OCI-LY3 (cell line): Measurements from ENCODE around the gene MTMR3.

Source experiments
- H2AFZ ChIP-seq: fragments of 200-600, 300-600 bp; shearing (Covaris generic); 2 replicates; pipeline ENCODE4 v1.6.0; 2014; ENCODE audit warnings: antibody characterized with exemption, low read depth, low read length
- H3K27ac ChIP-seq: fragments of 200-600, 300-600 bp; sonication (generic); 2 replicates; pipeline ENCODE4 v1.5.1; 2014; ENCODE audit warnings: mild to moderate bottlenecking, low read length, moderate library complexity, mixed read lengths
- H3K27me3 ChIP-seq: fragments of 200-600, 300-600 bp; sonication (generic); 2 replicates; pipeline ENCODE4 v1.6.1; 2014; ENCODE audit warnings: low read depth, low read length, mixed read lengths
- H3K36me3 ChIP-seq: fragments of 200-600, 300-600 bp; sonication (generic); replicated peaks from 2 replicates; pipeline ENCODE3; 2014; ENCODE audit warnings: low read depth, low read length, mixed read lengths
- H3K4me1 ChIP-seq: fragments of 300-600, 200-600 bp; sonication (generic); 2 replicates; pipeline ENCODE4 v1.6.1; 2014; ENCODE audit warnings: low read length, mixed read lengths
- H3K4me2 ChIP-seq: fragments of 200-600, 300-600 bp; sonication (generic); 2 replicates; pipeline ENCODE4 v1.6.1; 2014; ENCODE audit warnings: low read length, mixed read lengths
- H3K4me3 ChIP-seq: fragments of 300-600, 200-600 bp; sonication (generic); 2 replicates; pipeline ENCODE4 v1.5.1; 2014; ENCODE audit warnings: antibody characterized with exemption, mild to moderate bottlenecking, low read length, moderate library complexity
- H3K79me2 ChIP-seq: fragments of 300-600, 200-600 bp; shearing (Covaris generic); 2 replicates; pipeline ENCODE4 v1.6.1; 2014; ENCODE audit warnings: mild to moderate bottlenecking, low read length, mixed read lengths
- H3K9ac ChIP-seq: fragments of 300-600, 200-600 bp; shearing (Covaris generic); 2 replicates; pipeline ENCODE4 v1.6.0; 2014; ENCODE audit warnings: mild to moderate bottlenecking, low read length, moderate library complexity
- H3K9me3 ChIP-seq: fragments of 200-600, 300-600 bp; shearing (Covaris generic); 2 replicates; pipeline ENCODE4 v1.6.1; 2014; ENCODE audit warnings: low read length, mixed read lengths; ENCODE audit not compliant: insufficient read depth
- H4K20me1 ChIP-seq: fragments of 200-600, 300-600 bp; sonication (generic); 2 replicates; pipeline ENCODE4 v1.6.1; 2016; ENCODE audit warnings: low read length, mixed read lengths; ENCODE audit not compliant: insufficient read depth
- EZH2phosphoT487 ChIP-seq: fragments of 200-600 bp; shearing (Covaris generic); IDR thresholded peaks from 2 replicates; pipeline ENCODE4 v1.6.1; 2018; ENCODE audit warnings: antibody characterized with exemption, mixed run types, low read depth
- TF ChIP-seq, protein P1 (sequence below): fragments of 200-600, 300-600 bp; sonication (generic); IDR thresholded peaks from 2 replicates; pipeline ENCODE4 v1.5.1; 2014; ENCODE audit warnings: antibody characterized with exemption, low read length, low read depth

Gene MTMR3

DNA sequence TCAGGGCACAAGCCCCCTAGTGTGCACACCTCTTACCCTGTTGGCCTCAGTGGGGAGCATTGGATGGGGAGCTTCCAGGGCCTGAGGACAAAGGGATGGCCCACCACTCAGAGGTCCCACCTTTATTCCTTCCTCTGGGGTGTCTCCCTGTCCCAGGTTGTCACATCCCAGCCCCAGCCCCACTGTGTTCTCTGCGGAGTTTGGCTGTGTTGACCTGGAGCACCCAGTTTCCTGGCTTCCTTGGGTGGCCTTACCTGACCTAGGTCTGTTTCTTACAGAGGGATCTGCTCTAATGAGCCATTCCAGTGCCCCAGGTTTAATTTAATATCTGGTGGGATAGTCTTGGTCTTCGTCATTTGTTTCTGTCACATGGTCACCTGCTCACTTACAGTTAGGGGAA is 158.5 kb downstream of the MTMR3 start:
- H3K4me2 ChIP-seq = no peak overlapping the region
- no peaks in the 10 kb centered on the region for H3K79me2 ChIP-seq
- H4K20me1 ChIP-seq = no peaks in the 10 kb centered on the region
- no peak for TF ChIP-seq EZH2phosphoT487
- TF ChIP-seq, protein P1, sequence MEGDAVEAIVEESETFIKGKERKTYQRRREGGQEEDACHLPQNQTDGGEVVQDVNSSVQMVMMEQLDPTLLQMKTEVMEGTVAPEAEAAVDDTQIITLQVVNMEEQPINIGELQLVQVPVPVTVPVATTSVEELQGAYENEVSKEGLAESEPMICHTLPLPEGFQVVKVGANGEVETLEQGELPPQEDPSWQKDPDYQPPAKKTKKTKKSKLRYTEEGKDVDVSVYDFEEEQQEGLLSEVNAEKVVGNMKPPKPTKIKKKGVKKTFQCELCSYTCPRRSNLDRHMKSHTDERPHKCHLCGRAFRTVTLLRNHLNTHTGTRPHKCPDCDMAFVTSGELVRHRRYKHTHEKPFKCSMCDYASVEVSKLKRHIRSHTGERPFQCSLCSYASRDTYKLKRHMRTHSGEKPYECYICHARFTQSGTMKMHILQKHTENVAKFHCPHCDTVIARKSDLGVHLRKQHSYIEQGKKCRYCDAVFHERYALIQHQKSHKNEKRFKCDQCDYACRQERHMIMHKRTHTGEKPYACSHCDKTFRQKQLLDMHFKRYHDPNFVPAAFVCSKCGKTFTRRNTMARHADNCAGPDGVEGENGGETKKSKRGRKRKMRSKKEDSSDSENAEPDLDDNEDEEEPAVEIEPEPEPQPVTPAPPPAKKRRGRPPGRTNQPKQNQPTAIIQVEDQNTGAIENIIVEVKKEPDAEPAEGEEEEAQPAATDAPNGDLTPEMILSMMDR = no peak
- H3K9ac ChIP-seq = no peak overlapping the region
- H3K4me1 ChIP-seq = peaks cover 8% of the 10 kb centered on the region
- H2AFZ ChIP-seq = no peak overlapping the region
- no peak overlapping the region for H3K27ac ChIP-seq
- H3K36me3 ChIP-seq = no peaks in the 10 kb centered on the region
- H3K4me3 ChIP-seq = no peak overlapping the region
- 0 out of 2 replicates have a peak, but pooled peaks cover 3% of the 10 kb centered on the region for H3K27me3 ChIP-seq
- no peaks in the 10 kb centered on the region for H3K9me3 ChIP-seq

DNA sequence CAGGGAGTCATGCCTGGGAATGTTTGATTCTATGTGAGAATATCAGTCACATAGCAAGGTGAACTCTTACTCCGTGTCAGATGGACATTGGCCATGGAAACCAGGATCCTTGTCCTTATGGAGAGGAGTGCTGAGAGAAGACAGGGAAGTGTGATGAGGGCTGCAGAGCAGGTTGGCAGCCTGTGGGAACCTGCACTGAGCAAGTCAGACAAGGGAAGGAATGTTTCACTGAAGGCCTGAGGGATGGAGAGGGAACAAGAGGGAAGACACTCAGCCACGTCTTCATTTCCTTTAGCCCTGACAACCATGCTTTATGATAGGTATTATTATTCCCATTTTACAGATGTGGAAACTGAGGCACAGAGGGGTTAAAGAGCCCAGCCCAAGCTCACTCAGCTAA is 158.9 kb downstream of the MTMR3 start:
- Histone ChIP-seq H3K4me1 (peaks cover 8% of the 10 kb centered on the region), H3K36me3 (no peaks in the 10 kb centered on the region), H3K79me2 (no peaks in the 10 kb centered on the region), H2AFZ (no peak overlapping the region), H3K27me3 (0 out of 2 replicates have a peak, but pooled peaks cover 3% of the 10 kb centered on the region), H3K4me3 (no peak overlapping the region), H4K20me1 (no peaks in the 10 kb centered on the region), H3K9ac (no peak overlapping the region), H3K4me2 (no peak overlapping the region), H3K27ac (no peak overlapping the region), H3K9me3 (no peaks in the 10 kb centered on the region)
- TF ChIP-seq, protein P1 = no peak
- no peak for TF ChIP-seq EZH2phosphoT487

DNA sequence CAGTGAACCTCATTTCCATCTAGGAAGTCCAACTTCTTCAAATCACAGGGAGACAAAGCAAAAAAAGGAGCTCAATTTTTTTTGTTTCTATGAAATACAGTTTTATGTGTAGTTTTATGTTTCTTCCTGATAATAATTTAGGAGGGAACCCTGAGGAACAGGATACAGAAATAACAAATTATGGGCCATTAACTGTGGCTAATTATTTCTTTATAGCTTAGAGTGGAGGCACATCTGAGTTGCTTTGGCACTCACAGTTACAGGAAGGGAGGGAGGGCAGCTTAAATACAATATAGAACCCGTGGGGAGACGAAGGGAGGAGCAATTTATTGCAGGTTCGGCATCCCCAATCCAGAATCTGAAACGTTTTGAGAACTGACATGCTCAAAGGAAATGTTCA is 160.2 kb downstream of the MTMR3 start:
- Histone ChIP-seq H3K4me3 (no peak overlapping the region), H2AFZ (no peak overlapping the region), H4K20me1 (no peaks in the 10 kb centered on the region), H3K79me2 (no peaks in the 10 kb centered on the region), H3K9me3 (no peaks in the 10 kb centered on the region), H3K4me2 (no peak overlapping the region), H3K36me3 (no peaks in the 10 kb centered on the region), H3K9ac (no peak overlapping the region), H3K27ac (no peak overlapping the region), H3K4me1 (peaks cover 8% of the 10 kb centered on the region), H3K27me3 (0 out of 2 replicates have a peak, but pooled peaks cover 3% of the 10 kb centered on the region)
- TF ChIP-seq, protein P1 = no peak
- TF ChIP-seq EZH2phosphoT487 = no peak

DNA sequence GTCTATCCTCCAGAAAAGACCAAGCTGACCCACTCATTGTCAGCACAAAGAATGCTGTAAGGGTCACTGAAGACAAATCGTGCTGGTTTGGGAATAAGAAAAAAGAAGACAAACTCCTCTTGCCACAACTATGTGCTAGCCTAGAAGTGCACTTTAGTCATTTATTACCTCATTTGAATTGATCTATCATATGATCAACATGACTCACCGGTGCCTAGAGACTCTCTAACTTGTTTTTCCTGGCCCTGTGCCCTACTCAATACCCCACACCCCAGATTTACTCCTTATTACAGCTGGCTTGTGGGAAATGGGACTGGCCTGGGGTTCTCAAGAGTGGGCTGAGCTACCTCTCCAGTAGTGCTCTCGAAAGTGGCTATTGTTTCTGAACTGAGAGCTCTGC is 161.4 kb downstream of the MTMR3 start:
- H3K27ac ChIP-seq = no peak overlapping the region
- H3K36me3 ChIP-seq = no peaks in the 10 kb centered on the region
- no peak overlapping the region for H3K9ac ChIP-seq
- H3K79me2 ChIP-seq = no peaks in the 10 kb centered on the region
- H4K20me1 ChIP-seq = no peaks in the 10 kb centered on the region
- no peaks in the 10 kb centered on the region for H3K9me3 ChIP-seq
- H3K27me3 ChIP-seq = 0 out of 2 replicates have a peak, but pooled peaks cover 3% of the 10 kb centered on the region
- H3K4me1 ChIP-seq = peaks cover 8% of the 10 kb centered on the region
- no peak overlapping the region for H2AFZ ChIP-seq
- H3K4me3 ChIP-seq = no peak overlapping the region
- no peak for TF ChIP-seq EZH2phosphoT487
- TF ChIP-seq, protein P1 = no peak
- peak overlapping the region; percentile 4; the same call in 1 of the 2 replicates for H3K4me2 ChIP-seq
